ENCODE results near the gene TMEM100.

The TMEM100 gene

GRCh38 chr17:55765472-55765871 is 42.8 kb upstream of the TMEM100 start:
- DNase-seq = no peak
- H3K4me3 ChIP-seq = no peak overlapping the region
- TF ChIP-seq CTCF (IDR thresholded peaks at IDR 0.05) = no peak
- no peaks in the 10 kb centered on the region for H3K27me3 ChIP-seq
- H3K4me1 ChIP-seq = peaks cover 0 to 8% (median 3%) of the 10 kb centered on the region in 4 donors
- intact Hi-C loops (cut with DNase I; ENCODE audit: low total_unique reads) = loop anchor here (5.0 kb wide), 1 partner anchor 238 kb away; no protein-coding TSS in a partner anchor
- H3K9me3 ChIP-seq = no peaks in the 10 kb centered on the region
- peaks cover 0 to 6% (median 0%) of the 10 kb centered on the region in 3 donors for H3K36me3 ChIP-seq
- H3K27ac ChIP-seq = no peak overlapping the region

GRCh38 chr17:55764610-55765009 is 41.9 kb upstream of the TMEM100 start:
- no peak overlapping the region for H3K27ac ChIP-seq
- H3K9me3 ChIP-seq = no peaks in the 10 kb centered on the region
- no peak for DNase-seq
- no peak overlapping the region for H3K4me3 ChIP-seq
- H3K4me1 ChIP-seq = peaks cover 0 to 7% (median 3%) of the 10 kb centered on the region in 4 donors
- no peak for TF ChIP-seq CTCF (IDR thresholded peaks at IDR 0.05)
- peaks cover 0 to 6% (median 0%) of the 10 kb centered on the region in 3 donors for H3K36me3 ChIP-seq
- intact Hi-C loops (cut with DNase I; ENCODE audit: low total_unique reads) = loop anchor here (5.0 kb wide), 1 partner anchor 237 kb away; no protein-coding TSS in a partner anchor
- no peaks in the 10 kb centered on the region for H3K27me3 ChIP-seq

GRCh38 chr17:55763856-55764255 is 41.2 kb upstream of the TMEM100 start:
- intact Hi-C loops (cut with DNase I; ENCODE audit: low total_unique reads) = no loop called here
- no peaks in the 10 kb centered on the region for H3K27me3 ChIP-seq
- no peak overlapping the region for H3K27ac ChIP-seq
- H3K4me1 ChIP-seq = peaks cover 0 to 7% (median 3%) of the 10 kb centered on the region in 4 donors
- H3K36me3 ChIP-seq = peaks cover 0 to 6% (median 0%) of the 10 kb centered on the region in 3 donors
- no peak overlapping the region for H3K4me3 ChIP-seq
- H3K9me3 ChIP-seq = no peaks in the 10 kb centered on the region
- no peak for DNase-seq
- no peak for TF ChIP-seq CTCF (IDR thresholded peaks at IDR 0.05)

GRCh38 chr17:55762086-55762858 is 39.6 kb upstream of the TMEM100 start:
- H3K4me1 ChIP-seq = peaks cover 0 to 7% (median 3%) of the 10 kb centered on the region in 4 donors
- intact Hi-C loops (cut with DNase I; ENCODE audit: low total_unique reads) = no loop called here
- TF ChIP-seq CTCF (IDR thresholded peaks at IDR 0.05) = no peak
- no peaks in the 10 kb centered on the region for H3K27me3 ChIP-seq
- no peaks in the 10 kb centered on the region for H3K36me3 ChIP-seq
- no peak overlapping the region for H3K27ac ChIP-seq
- H3K4me3 ChIP-seq = no peak overlapping the region
- H3K9me3 ChIP-seq = no peaks in the 10 kb centered on the region
- no peak for DNase-seq

GRCh38 chr17:55760643-55761355 is 38.1 kb upstream of the TMEM100 start:
- Histone ChIP-seq H3K27ac (no peak overlapping the region), H3K4me1 (peaks cover 0 to 7% (median 3%) of the 10 kb centered on the region in 4 donors), H3K36me3 (no peaks in the 10 kb centered on the region), H3K9me3 (no peaks in the 10 kb centered on the region), H3K27me3 (no peaks in the 10 kb centered on the region), H3K4me3 (no peak overlapping the region)
- no peak for DNase-seq
- no peak for TF ChIP-seq CTCF (IDR thresholded peaks at IDR 0.05)
- intact Hi-C loops (cut with DNase I; ENCODE audit: low total_unique reads) = no loop called here

All from tibial artery (tissue), 4 donors.